OCI-M1 (cell line): Measurements from ENCODE around the gene TRIM46.
A peak's percentile ranks its signal among the peaks of the same experiment; 100 is the strongest.
"Not testable (repeated sequence)": the region's sequence is repeated elsewhere in the genome, so short reads cannot be mapped to it uniquely, and the experiment has no call there.

Source experiments
- DNase-seq: peaks from one replicate; lab custom pipeline; 2025; lab: John Stamatoyannopoulos, UW

The TRIM46 gene

DNA sequence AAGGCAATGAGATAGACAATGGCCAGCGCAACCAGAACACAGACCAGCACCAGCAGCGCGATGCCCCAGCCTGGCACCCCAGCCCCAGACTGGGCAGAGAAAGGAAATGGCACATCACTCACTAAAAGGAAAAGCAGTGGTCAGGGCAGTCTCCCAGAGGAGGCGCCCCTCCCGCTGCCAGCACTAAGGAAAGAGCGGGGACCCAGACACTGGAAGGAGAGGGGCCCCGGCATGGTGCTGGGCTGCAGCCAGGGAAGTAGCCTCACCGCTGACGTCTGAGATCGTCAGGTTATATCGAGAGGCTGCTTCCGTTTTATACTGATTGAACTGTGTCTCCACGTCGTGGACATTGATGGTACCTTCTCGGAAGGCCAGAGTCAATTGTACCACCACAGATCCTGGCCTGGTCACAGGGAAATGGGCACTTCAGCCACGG, 13.8 kb downstream of the TRIM46 start:
- no peak for DNase-seq

DNA sequence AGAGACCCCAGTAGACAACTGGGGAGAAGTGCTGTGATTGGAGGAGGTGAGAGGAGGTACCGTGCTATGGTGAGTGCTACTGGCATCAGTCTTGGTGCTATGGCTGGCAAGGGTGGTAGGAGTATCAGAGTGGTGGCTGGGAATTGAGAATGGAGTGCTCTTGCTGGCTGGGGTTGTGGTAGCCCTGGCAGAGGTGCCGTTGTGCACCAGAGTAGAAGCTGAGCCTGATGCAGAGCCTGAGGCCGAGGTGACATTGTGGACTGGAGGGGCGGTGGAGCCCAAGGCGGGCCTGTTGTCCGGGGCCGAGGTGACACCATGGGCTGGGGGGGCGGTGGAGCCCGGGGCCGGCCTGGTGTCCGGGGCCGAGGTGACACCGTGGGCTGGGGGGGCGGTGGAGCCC, 14.6 kb downstream of the TRIM46 start:
- no peak for DNase-seq

DNA sequence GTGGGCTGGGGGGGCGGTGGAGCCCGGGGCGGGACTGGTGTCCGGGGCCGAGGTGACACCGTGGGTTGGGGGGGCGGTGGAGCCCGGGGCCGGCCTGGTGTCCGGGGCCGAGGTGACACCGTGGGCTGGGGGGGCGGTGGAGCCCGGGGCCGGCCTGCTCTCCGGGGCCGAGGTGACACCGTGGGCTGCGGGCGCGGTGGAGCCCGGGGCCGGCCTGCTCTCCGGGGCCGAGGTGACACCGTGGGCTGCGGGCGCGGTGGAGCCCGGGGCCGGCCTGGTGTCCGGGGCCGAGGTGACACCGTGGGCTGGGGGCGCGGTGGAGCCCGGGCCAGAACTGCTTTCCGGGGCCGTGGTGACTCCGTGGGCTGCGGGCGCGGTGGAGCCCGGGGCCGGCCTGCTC, 16.3 kb downstream of the TRIM46 start:
- not testable (repeated sequence) for DNase-seq

DNA sequence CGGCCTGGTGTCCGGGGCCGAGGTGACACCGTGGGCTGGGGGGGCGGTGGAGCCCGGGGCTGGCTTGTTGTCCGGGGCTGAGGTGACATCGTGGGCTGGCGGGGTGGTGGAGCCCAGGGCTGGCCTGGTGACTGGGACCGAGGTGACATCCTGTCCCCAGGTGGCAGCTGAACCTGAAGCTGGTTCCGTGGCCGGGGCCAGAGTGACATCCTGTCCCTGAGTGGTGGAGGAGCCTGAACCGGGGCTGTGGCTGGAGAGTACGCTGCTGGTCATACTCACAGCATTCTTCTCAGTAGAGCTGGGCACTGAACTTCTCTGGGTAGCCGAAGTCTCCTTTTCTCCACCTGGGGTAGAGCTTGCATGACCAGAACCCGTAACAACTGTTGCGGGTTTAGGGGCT, 18.3 kb downstream of the TRIM46 start:
- no peak for DNase-seq

DNA sequence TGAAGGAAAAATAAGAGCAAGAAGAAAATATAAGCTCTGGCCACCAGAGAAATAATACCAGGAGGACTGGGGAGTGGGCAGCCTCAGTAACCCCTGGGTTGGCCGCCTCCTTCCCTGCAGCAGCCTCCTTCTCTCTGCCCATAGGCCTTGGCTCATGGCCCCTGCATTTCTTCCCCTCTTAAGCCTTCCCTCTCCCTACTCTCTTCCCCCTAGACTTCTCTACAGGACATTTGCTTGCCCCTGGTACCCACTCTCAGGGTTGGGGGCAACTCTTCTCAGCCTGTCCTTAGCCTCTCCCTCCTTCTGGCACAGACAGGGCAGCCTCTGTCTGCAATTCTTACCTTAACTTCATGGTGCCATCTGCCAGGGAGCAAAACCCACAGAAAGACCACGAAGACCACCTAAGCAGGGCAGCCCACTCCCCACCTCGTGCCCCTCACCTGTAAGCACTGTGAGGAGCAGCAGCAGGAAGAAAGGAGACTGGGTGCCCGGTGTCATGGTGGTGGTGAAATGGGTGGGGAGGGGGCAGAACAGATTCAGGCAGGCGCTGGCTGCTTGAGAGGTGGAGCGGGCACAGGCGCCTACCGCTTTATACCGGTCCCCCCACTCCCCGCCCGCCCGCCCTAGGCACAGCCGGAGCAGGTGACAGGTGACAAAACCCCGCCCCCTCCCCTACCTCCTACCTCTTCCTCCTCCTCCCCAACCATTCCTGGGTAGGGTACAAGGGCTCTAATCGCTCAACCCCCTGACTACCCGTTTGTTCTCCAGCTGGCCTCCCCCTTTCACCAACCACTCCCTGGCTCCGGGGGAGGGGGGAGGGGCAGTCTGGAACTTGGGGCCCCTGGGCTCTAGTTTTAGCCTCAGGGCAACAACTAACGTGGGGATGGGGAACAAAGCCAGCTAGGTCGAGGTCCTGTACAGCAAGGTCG, 19.0 kb downstream of the TRIM46 start:
- DNase-seq, result peak; percentile 96

DNA sequence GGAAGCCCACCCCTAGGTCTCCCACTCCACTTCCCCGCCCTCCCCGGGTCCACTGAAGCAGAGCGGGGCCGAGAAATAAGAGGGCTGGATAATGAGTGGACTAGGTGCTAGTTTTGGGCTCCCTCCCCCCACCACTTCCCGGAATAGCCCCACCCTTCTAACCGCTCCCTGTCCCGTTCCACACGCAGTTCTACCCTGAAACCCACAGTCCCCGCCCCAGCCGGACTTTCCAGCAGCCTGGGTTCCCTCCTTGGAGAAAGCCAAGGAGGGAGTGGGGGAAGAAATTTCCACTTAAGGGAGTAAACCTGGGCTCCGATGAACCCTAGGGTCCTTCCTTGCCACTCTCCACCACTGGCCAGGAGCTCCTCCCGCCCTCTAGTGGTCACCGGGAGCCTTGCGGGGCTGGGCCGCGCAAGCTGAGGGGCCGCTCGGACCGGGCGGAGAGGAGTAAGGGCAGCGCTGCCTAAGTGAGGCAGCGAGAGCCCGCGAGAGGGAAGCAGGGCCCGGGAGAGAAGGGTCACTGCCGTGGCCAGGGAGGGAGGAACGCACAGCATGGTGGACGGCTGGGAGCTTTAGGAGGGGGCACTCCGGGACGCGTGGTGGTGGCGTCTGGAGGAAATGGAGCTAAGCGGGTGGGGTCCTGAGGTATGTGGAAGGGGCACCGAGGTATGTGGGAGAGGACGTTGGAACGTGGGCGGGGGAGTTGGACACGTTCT, 19.8 kb downstream of the TRIM46 start:
- peak; percentile 99 for DNase-seq

DNA sequence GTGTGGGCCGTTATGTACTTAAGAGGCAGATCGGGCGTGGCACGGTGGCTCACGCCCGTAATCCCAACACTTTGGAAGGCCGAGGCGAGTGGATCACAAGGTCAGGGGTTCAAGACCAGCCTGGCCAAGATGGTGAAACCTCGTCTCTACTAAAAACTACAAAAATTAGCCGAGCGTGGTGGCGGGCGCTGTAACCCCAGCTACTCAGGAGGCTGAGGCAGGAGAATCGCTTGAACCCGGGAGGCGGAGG, 20.3 kb downstream of the TRIM46 start:
- not testable (repeated sequence) for DNase-seq

DNA sequence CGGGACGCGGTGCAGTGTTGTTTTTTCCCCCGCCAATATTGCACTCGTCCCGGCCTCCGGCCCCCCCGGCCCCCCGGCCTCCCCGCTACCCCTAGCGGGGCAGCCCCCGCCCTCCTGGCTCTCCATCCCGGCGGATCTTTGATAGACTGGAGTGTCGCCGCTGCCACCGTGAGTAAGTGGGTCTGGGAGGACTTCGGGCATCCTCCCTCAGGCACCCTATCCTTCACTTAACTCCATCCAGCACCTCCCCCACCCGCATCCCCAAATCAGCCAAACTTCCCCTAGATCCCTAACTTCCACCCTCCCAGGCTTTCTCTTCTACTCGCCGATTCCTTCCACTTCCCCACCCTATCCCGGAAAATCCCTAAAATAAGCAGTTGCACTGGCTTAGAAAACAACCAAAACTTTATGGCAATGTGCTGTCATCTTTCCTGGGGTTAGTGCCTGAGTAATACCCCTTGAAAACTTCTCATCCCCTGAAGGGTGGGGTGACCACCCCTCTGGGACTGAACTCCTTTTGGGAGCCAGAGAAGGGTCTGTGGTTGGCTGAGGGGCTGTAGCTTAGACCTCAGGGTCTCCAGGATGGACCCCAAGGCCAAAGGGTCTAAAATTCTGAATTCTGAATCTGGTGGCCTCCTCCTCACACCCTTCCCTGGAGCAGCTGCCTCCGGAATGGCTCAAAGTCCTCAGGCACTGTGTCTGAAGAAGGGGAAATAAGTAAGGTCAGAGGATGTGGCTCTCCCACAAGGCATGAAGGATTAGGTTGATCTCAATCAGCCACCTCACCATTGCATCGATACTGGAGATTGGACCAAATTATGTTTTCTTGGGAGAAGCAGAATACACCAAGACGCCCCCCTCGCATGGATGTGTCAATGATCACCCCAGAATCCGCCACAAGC, 21.8 kb downstream of the TRIM46 start:
- DNase-seq, result no peak

GRCh38 chr1:155196103-155196892, 22.6 kb downstream of the TRIM46 start:
- no peak for DNase-seq

GRCh38 chr1:155196893-155197638, 23.4 kb downstream of the TRIM46 start:
- no peak for DNase-seq

GRCh38 chr1:155197901-155198546, 24.4 kb downstream of the TRIM46 start:
- no peak for DNase-seq

- no peak for DNase-seq
Measured at GRCh38 chr1:155198547-155198906, 24.9 kb downstream of the TRIM46 start.

GRCh38 chr1:155199792-155200191, 26.1 kb downstream of the TRIM46 start:
- no peak for DNase-seq

DNA sequence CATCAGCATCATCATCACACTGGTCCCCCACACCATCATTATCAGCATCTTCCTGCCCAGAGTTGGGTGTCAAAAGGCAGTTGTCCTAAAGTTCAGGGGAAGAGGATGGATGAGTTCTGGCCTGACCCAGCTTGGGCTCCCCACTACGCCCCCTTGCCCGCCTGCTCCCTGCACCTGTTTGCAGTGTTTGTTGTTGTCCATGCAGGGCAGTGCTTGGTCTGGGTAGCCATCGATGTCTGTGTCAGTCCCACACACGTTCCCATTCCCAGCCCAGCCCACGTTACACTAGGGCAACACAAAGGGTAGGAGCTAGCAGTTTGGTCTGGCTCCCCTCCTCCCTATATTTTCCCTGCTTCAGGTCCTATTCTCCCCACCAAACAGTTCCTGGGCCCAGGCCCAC, 27.3 kb downstream of the TRIM46 start:
- DNase-seq, result no peak

GRCh38 chr1:155202198-155202597, 28.5 kb downstream of the TRIM46 start:
- no peak for DNase-seq

DNA sequence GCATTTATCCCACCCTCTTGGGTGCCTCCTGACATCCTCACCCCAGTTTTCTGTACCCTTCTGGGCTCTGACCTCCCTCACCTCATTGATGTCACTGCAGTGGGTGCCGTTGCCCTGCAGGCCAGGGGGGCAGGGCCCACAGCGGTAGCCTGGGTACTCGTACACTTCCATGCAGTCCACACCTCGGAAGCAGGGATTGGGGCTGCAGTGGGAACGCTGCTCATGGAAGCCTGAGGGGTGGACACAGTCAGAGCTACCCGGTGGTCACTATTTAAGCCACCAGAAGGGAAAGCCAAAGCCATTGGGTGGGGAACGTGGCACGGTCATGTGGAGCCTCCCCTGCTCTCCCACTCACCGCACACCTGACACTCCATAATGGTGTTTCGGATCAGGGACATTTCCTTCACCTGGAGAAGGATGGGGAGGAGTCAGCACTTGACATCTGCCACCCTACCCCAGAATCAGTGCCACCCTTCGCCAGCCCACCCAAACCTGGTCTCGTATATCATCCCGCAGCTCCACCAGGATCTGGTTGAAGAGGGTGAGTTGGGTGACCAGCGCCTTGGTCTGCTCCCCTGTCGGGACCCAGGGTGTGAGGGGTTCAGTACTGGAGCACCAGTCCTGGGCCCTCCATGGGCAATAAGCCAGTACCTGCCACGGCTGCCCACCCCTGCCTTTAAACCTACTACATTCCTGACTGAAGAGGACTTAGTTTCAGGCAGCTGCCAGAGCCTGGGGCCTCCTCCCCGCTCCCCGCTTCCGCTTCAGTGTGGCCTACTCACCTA, 29.3 kb downstream of the TRIM46 start:
- DNase-seq, result no peak

DNA sequence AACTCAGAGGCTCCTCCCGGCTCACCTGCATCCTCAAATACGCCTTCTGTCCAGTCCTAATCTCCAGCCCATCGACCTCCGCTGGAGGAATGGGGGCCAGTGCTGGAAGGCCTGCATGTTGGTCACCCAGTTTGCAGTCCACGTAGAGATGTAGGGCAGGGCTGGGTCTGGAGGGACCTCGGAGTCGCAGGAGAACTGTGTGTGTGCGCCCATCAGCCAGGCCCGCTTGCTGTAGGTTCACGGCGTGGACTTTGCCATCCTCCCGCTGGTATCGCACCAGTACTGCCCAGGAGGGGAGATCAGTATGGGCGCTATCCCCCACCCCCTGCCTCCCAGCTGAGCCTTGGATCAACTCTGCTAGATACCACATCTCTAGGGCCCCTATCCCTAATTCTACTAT, 31.4 kb downstream of the TRIM46 start:
- no peak for DNase-seq

DNA sequence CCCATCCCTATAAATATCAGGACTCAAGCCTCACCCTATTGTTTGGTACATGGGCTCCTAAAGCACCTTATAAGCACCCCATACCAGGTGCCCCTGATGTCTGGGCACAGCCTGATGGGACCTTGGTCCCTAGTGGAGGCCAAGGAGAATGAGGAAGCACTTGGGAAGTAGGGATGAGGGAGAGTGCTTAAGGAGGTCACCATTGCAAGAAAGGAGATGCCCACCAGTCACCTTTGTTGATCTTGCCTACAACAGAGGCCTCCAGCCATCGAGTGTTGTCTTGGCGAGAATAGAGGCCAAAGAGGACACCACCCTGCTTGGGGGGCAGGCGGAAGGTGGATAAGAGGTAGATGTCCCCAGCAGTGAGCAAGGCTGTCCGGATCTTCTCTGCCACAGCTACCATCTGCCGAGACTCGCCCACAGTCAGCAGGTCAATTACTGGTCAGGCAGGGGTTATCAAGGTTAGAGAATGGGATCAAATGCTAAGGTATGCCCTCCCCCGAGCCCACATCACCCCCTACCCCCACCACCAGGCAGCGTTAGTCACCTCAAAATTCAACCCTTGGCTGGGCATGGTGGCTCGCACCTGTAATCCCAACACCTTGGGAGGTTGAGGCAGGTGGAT, 32.4 kb downstream of the TRIM46 start:
- no peak for DNase-seq
